HepG2 (cell line): ENCODE measurements around the gene ZWILCH. TPM values are rescaled to one million over a fixed set of nuclear protein-coding genes. Genes with fewer than 3 reads are reported as not detected.

Experiments used
- BCL6 ChIP-seq: IDR thresholded peaks from 2 replicates; pipeline ENCODE4 v1.6.1; 2016; ENCODE audit warnings: missing genetic modification reagents, missing compliant biosample characterization
- CCDC6 ChIP-seq: sonication (generic); formaldehyde crosslinking; IDR thresholded peaks from 2 replicates; pipeline ENCODE4 v1.8.1; 2022; ENCODE audit warnings: mild to moderate bottlenecking, missing genetic modification reagents, moderate library complexity
- EEA1 ChIP-seq: sonication (generic); formaldehyde crosslinking; IDR thresholded peaks from 2 replicates; pipeline ENCODE4 v1.5.1; 2020; ENCODE audit warnings: mild to moderate bottlenecking, missing genetic modification reagents, borderline replicate concordance
- ELF4 ChIP-seq: sonication (generic); formaldehyde crosslinking; IDR thresholded peaks from 2 replicates; pipeline ENCODE4 v1.5.0; 2020; ENCODE audit warnings: missing genetic modification reagents, mild to moderate bottlenecking, moderate library complexity, borderline replicate concordance
- KDM2A ChIP-seq: sonication (generic); formaldehyde crosslinking; IDR thresholded peaks from 2 replicates; pipeline ENCODE4 v1.4.0; 2020; ENCODE audit warnings: low read depth, missing genetic modification reagents, borderline replicate concordance
- LRRFIP1 ChIP-seq: sonication (generic); formaldehyde crosslinking; conservative IDR thresholded peaks from 2 replicates; pipeline ENCODE4 v1.4.0; 2020; ENCODE audit warnings: missing genetic modification reagents
- MTF2 ChIP-seq: sonication (generic); formaldehyde crosslinking; IDR thresholded peaks from 2 replicates; pipeline ENCODE4 v1.5.0; 2020; ENCODE audit warnings: missing genetic modification reagents, borderline replicate concordance
- MYC ChIP-seq: sonication (generic); formaldehyde crosslinking; IDR thresholded peaks from 2 replicates; pipeline ENCODE4 v1.9.0; 2021; ENCODE audit warnings: missing genetic modification reagents, borderline replicate concordance
- NR2C2 ChIP-seq: sonication (generic); formaldehyde crosslinking; IDR thresholded peaks from 2 replicates; pipeline ENCODE4 v1.4.0; 2020; ENCODE audit warnings: missing genetic modification reagents, mild to moderate bottlenecking, moderate library complexity, borderline replicate concordance
- NR3C1 ChIP-seq: sonication (generic); formaldehyde crosslinking; IDR thresholded peaks from 2 replicates; pipeline ENCODE4 v1.4.0; 2020; ENCODE audit warnings: missing genetic modification reagents
- TCF7L2 ChIP-seq: IDR thresholded peaks from 2 replicates; pipeline ENCODE4 v1.6.1; 2011; ENCODE audit warnings: mild to moderate bottlenecking, low read depth, low read length, moderate library complexity
- ZEB1 ChIP-seq: IDR thresholded peaks from 2 replicates; pipeline ENCODE4 v1.6.1; 2012; ENCODE audit warnings: mild to moderate bottlenecking, low read depth, inconsistent platforms; ENCODE audit not compliant: insufficient replicate concordance
- ZFYVE20 ChIP-seq: sonication (generic); formaldehyde crosslinking; IDR thresholded peaks from 2 replicates; pipeline ENCODE4 v1.8.0; 2023; ENCODE audit warnings: low read depth, mild to moderate bottlenecking, moderate library complexity, missing genetic modification reagents, borderline replicate concordance
- ZNF136 ChIP-seq: sonication (generic); formaldehyde crosslinking; IDR thresholded peaks from 2 replicates; pipeline ENCODE4 v1.8.1; 2022; ENCODE audit warnings: low read depth, mild to moderate bottlenecking, moderate library complexity, missing genetic modification reagents
- ZNF138 ChIP-seq: sonication (generic); formaldehyde crosslinking; IDR thresholded peaks from 2 replicates; pipeline ENCODE4 v1.5.0; 2020; ENCODE audit warnings: mild to moderate bottlenecking, low read depth, missing genetic modification reagents
- ZNF335 ChIP-seq: sonication (generic); formaldehyde crosslinking; IDR thresholded peaks from 2 replicates; pipeline ENCODE4 v1.4.0; 2020; ENCODE audit warnings: missing genetic modification reagents
- ZSCAN21 ChIP-seq: sonication (generic); formaldehyde crosslinking; IDR thresholded peaks from 2 replicates; pipeline ENCODE4 v1.8.0; 2022; ENCODE audit warnings: mild to moderate bottlenecking, missing genetic modification reagents, moderate library complexity, borderline replicate concordance
- polyA plus RNA-seq, 8 experiments: library from polyadenylated mRNA; depleted of rRNA in 3 of 8; stranded (reverse) in 7 of 8; unstranded in 1 of 8; fragments of >200 nt; fragmentation: Illumina TruSeq in 4 of 8; extraction: Trizol in 4 of 8; gene quantifications; 2 replicates each; pipeline versions ENCODE4 v1.2.1 to v1.2.3, GENCODE V29; 2011 to 2016; ENCODE audit warnings: low read depth in 4 of 8, missing spikeins in 1 of 8, mixed read lengths in 1 of 8; ENCODE audit not compliant: insufficient read depth in 1 of 8
- total RNA-seq, 5 experiments: library from RNA; depleted of rRNA; stranded (reverse); fragments of >200 nt; fragmentation: Illumina TruSeq; extraction: Trizol; gene quantifications; 2 replicates each; pipeline ENCODE4 v1.2.3, GENCODE V29; 2016; ENCODE audit warnings: low read depth in 1 of 5
- TF ChIP-seq, protein P1 (sequence below): sonication (generic); formaldehyde crosslinking; IDR thresholded peaks from 2 replicates; pipeline ENCODE4 v1.4.0; 2020; ENCODE audit warnings: missing genetic modification reagents
- TF ChIP-seq, protein P2 (sequence below): sonication (generic); formaldehyde crosslinking; IDR thresholded peaks from 2 replicates; pipeline ENCODE4 v1.4.0; 2020; ENCODE audit warnings: missing genetic modification reagents

The ZWILCH gene
- total and polyA plus RNA-seq, 2 of the 13 experiments (the other 11 are each of a cell fraction or from before 2014, with no cell fraction given) = 9.5 to 27.8 TPM

DNA sequence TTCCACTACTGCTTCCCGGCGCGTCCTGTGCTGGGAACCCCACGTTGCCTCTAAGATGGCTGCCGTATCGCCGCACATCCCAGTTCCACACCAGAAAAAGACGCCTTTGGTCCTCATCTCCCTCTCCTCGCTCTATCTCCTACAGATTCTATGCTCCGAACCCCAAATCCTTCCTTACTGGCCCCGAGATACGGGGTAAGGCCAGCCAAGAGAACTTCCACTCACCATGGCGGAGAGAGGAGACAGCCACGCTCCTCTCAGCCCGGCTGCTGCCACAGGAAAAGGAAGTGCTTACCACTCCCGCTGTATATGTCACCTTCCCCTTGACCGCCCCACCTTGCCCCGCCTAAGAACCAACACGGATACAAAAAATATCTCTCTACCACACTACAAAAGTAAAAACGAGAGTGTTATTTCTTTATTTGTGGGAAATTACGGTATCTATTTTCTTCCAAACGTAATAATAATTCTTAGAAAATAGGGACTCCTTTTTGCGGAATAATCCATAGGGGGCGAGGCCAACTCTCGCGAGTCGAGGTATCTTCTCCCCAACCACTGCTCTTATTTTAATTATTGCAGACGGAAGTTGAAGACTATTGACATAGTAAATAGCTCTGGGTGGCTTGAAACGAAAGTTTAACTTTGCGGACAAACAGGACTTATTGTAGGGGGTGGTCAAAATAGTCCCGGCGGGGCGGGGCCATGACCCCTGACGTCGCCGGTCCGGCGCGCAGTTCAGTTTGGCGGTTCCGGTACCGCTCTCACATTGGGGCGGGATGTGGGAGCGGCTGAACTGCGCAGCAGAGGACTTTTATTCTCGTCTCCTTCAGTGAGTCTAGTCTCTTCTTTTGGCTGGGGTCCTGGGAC lies at the start of gene ZWILCH, which contains the start of gene RPL4 (continued):
- TF ChIP-seq CCDC6 (CRISPR knock-in tag) (peak; percentile 35; the same call in 1 of the 2 replicates), TCF7L2 (no peak), ZFYVE20 (CRISPR knock-in tag) (no peak), NR3C1 (CRISPR knock-in tag) (no peak), MTF2 (CRISPR knock-in tag) (no peak), ZNF335 (CRISPR knock-in tag) (no peak), ZEB1 (no peak), ELF4 (peak; percentile 83), ZSCAN21 (CRISPR knock-in tag) (no peak), BCL6 (0 out of 2 replicates have a peak, but pooled peaks have one; percentile 10), ZNF136 (CRISPR knock-in tag) (peak; percentile 22; the same call in 1 of the 2 replicates), KDM2A (CRISPR knock-in tag) (peak; percentile 38; the same call in 1 of the 2 replicates), LRRFIP1 (CRISPR knock-in tag) (0 out of 2 replicates have a peak, but pooled peaks have one; percentile 27), EEA1 (CRISPR knock-in tag) (no peak), MYC (CRISPR knock-in tag) (peak; percentile 97), NR2C2 (CRISPR knock-in tag) (peak; percentile 96), ZNF138 (CRISPR knock-in tag) (no peak)
- TF ChIP-seq, protein P1, sequence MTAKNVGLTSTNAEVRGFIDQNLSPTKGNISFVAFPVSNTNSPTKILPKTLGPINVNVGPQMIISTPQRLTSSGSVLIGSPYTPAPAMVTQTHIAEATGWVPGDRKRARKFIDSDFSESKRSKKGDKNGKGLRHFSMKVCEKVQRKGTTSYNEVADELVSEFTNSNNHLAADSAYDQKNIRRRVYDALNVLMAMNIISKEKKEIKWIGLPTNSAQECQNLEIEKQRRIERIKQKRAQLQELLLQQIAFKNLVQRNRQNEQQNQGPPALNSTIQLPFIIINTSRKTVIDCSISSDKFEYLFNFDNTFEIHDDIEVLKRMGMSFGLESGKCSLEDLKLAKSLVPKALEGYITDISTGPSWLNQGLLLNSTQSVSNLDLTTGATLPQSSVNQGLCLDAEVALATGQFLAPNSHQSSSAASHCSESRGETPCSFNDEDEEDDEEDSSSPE (CRISPR knock-in tag) = peak; percentile 94
- TF ChIP-seq, protein P2, sequence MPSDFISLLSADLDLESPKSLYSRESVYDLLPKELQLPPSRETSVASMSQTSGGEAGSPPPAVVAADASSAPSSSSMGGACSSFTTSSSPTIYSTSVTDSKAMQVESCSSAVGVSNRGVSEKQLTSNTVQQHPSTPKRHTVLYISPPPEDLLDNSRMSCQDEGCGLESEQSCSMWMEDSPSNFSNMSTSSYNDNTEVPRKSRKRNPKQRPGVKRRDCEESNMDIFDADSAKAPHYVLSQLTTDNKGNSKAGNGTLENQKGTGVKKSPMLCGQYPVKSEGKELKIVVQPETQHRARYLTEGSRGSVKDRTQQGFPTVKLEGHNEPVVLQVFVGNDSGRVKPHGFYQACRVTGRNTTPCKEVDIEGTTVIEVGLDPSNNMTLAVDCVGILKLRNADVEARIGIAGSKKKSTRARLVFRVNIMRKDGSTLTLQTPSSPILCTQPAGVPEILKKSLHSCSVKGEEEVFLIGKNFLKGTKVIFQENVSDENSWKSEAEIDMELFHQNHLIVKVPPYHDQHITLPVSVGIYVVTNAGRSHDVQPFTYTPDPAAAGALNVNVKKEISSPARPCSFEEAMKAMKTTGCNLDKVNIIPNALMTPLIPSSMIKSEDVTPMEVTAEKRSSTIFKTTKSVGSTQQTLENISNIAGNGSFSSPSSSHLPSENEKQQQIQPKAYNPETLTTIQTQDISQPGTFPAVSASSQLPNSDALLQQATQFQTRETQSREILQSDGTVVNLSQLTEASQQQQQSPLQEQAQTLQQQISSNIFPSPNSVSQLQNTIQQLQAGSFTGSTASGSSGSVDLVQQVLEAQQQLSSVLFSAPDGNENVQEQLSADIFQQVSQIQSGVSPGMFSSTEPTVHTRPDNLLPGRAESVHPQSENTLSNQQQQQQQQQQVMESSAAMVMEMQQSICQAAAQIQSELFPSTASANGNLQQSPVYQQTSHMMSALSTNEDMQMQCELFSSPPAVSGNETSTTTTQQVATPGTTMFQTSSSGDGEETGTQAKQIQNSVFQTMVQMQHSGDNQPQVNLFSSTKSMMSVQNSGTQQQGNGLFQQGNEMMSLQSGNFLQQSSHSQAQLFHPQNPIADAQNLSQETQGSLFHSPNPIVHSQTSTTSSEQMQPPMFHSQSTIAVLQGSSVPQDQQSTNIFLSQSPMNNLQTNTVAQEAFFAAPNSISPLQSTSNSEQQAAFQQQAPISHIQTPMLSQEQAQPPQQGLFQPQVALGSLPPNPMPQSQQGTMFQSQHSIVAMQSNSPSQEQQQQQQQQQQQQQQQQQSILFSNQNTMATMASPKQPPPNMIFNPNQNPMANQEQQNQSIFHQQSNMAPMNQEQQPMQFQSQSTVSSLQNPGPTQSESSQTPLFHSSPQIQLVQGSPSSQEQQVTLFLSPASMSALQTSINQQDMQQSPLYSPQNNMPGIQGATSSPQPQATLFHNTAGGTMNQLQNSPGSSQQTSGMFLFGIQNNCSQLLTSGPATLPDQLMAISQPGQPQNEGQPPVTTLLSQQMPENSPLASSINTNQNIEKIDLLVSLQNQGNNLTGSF (CRISPR knock-in tag) = 0 out of 2 replicates have a peak, but pooled peaks have one; percentile 40
